ENCODE data around the gene CENPP. TPM values are rescaled to one million over a fixed set of nuclear protein-coding genes. Genes with fewer than 3 reads are reported as not detected.
"Not testable (repeated sequence)": the region's sequence is repeated elsewhere in the genome, so short reads cannot be mapped to it uniquely, and the experiment has no call there.

The CENPP gene
- total RNA-seq, 2 experiments from 2014 or later, result 26.5 to 27.0 TPM

DNA sequence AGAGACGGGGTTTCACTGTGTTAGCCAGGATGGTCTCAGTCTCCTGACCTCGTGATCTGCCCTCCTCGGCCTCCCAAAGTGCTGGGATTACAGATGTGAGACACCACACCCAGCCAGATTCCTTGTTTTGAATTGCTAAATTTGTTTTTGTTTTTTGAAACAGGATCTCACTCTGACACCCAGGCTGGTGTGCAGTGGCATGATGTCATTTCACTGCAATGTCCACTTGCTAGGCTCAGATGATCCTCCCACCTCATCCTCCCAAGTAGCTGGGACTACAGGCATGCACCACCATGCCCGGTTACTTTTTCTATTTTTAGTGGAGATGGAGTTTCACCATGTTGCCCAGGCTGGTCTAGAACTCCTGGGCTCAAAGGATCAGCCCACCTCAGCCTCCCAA, 85.4 kb downstream of the CENPP start:
- not testable (repeated sequence) for H3K4me3 Mint-ChIP-seq, H3K27ac Mint-ChIP-seq, H3K9me3 Mint-ChIP-seq, DNase-seq, H3K27me3 Mint-ChIP-seq, H3K36me3 Mint-ChIP-seq
- peaks cover 11% of the 10 kb centered on the region for H3K4me1 Mint-ChIP-seq

DNA sequence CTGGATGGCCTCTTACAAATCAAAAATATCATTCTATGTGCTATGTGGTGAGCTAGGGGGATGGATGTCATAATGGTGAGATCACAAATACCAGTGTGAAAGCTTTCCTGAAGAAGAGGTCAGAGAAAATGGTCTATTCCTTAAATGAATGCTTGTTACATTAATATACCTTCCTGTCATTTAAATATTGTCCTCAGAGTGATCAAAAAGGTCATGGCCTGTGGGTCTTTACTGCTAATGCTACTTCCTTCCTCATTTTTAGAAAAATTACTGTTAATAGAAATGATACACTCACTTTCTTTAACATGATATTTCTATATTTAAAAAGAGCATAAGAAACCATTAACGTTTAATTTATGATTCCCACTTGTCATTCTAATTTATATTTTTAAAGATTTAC, 88.8 kb downstream of the CENPP start:
- peaks cover 2% of the 10 kb centered on the region for H3K36me3 Mint-ChIP-seq
- no peaks in the 10 kb centered on the region for H3K4me1 Mint-ChIP-seq
- H3K9me3 Mint-ChIP-seq, result no peaks in the 10 kb centered on the region
- no peaks in the 10 kb centered on the region for H3K27me3 Mint-ChIP-seq
- no peak overlapping the region for H3K4me3 Mint-ChIP-seq
- H3K27ac Mint-ChIP-seq, result no peak overlapping the region
- no peak for DNase-seq

DNA sequence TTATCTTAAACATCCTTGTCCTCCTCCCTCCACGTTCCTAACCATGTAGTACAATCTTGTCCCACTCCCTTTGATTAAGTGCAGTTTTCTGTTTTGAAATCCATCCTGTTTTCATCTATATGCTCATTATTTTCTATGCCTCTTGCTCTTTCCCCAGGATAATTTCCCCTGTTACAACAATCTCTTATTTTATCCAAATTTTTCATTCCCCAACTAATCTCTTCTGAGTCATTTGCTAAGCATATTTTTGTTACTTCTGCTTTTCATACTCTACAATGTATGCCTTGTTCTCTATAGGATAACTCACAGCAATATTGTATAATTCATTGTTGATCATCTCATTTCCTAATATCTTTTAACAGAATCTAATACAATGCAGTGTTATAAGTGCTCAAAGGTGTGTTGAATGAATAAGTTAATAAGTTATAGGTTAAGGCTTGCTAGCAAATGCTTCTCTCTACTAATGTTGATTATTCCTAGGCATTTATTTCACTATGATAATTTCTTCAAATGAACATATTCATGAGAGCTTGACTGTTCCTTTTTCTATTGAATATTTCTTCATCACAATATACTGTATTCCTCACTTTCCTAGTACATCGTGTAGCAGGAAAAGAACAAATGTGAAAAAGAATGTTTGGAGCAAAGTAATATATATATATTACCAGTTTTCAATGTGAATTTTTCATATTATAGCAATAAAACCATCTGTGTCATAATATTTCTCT, 97.0 kb downstream of the CENPP start:
- no peak for DNase-seq
- Mint-ChIP-seq H3K27me3 (no peaks in the 10 kb centered on the region), H3K36me3 (peaks cover 11% of the 10 kb centered on the region), H3K4me3 (no peak overlapping the region), H3K4me1 (no peaks in the 10 kb centered on the region), H3K27ac (no peak overlapping the region), H3K9me3 (no peaks in the 10 kb centered on the region)

DNA sequence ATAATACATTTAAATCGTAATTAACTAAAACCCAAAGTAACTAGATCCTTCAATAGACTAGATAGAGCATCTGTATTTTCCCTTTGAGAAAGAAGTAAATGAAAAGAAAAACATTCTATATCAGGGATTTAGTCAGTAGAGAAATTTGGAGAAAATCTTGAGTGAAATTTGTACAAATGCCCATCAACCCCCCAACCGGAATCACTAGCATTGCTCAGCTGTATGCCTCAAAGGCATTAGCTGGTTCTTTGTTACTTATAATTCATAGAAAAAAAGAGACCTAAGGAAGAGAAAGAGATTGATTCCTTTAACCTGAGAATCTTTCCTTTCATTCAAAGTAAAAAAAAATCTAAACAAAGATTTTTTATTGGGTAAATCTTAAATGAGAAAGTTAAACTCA, 97.9 kb downstream of the CENPP start:
- Mint-ChIP-seq H3K27ac (no peak overlapping the region), H3K27me3 (no peaks in the 10 kb centered on the region), H3K36me3 (peaks cover 11% of the 10 kb centered on the region), H3K9me3 (no peaks in the 10 kb centered on the region), H3K4me1 (no peaks in the 10 kb centered on the region), H3K4me3 (no peak overlapping the region)
- no peak for DNase-seq

DNA sequence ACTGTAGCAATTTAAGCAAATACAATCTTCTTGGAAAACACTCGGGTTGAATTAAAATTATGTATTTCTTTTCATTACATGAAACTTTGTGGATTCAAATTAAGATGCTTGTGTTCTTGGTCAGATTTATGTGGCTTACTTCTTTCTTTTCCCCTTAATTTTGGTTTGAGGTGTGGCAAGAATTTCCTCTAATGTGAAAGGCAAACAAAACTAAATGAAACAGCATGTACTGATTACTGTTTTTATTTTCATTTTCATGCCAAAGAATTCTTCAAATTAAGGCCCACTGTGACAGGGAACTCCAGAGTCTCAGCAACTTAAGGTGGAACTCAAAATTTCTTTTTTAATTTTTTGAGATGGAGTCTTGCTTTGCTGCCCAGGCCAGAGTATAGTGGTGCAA, 98.6 kb downstream of the CENPP start, which contains the start of gene OMD:
TSS of gene OMD (minus strand) at position 132 of the 400 bp plus-strand sequence. CDS start 6,913 bp downstream, outside the sequence.
- H3K27ac Mint-ChIP-seq, result no peak within 1 kb of the TSS
- no peaks in the 10 kb centered on the region for H3K9me3 Mint-ChIP-seq
- H3K4me3 Mint-ChIP-seq, result no peak within 1 kb of the TSS
- H3K4me1 Mint-ChIP-seq, result no peaks in the 10 kb centered on the region
- peaks cover 11% of the 10 kb centered on the region for H3K36me3 Mint-ChIP-seq
- no peak for DNase-seq
- H3K27me3 Mint-ChIP-seq, result no peaks in the 10 kb centered on the region

DNA sequence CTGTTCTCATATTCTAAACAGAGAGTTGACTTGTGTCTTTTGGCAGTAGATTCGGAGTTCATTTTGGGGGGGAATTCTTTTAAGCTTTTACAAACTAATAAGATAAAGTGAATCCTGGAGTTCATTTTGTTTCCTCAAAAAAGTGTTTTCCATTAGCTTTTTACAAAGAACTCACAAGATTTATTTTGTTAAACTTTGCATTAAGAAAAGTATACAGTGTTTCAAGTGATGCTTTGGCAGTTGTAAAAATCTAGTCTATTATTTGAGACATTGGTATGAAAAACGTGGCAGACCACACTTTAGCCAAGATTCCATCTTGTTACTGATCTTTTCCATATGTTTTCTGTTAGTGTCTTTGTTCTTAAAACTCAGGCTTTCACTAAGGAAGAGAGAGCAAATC, 99.7 kb downstream of the CENPP start:
- no peak for DNase-seq
- no peaks in the 10 kb centered on the region for H3K4me1 Mint-ChIP-seq
- H3K27me3 Mint-ChIP-seq, result no peaks in the 10 kb centered on the region
- H3K27ac Mint-ChIP-seq, result no peak overlapping the region
- H3K36me3 Mint-ChIP-seq, result peaks cover 10% of the 10 kb centered on the region
- no peak overlapping the region for H3K4me3 Mint-ChIP-seq
- H3K9me3 Mint-ChIP-seq, result no peaks in the 10 kb centered on the region

DNA sequence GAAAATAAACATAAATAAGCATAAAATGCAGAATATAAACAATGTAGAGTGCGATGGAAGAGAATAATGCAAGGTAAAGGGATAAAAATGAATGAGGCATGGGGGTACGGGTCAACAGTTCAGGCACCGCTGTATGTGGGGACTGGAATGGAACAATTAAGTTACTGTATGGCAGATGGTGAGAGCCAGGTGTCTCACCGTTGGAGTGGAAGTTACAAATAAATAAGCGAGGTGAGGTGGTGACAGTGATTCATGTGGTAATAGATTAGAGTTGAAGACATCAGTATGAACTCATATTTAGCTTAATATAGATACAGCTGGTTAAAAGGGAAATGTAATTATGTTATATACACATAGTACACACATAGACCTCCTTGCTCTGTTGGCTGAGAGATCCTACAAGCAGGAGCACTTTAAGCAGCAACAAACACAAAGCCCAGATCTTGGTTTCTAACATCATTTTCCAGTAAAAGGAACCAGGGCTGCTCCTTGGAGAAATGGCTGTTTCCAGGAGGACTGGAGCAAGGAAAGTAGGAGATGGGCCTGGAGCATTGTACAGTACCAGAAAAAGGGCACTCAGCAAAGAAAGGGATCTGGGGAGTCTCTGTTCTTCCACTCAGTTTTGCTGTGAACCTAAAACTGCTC, 100.9 kb downstream of the CENPP start:
- Mint-ChIP-seq H3K4me3 (no peak overlapping the region), H3K27me3 (no peaks in the 10 kb centered on the region), H3K36me3 (peaks cover 10% of the 10 kb centered on the region), H3K9me3 (no peaks in the 10 kb centered on the region), H3K4me1 (no peaks in the 10 kb centered on the region), H3K27ac (no peak overlapping the region)
- no peak for DNase-seq

DNA sequence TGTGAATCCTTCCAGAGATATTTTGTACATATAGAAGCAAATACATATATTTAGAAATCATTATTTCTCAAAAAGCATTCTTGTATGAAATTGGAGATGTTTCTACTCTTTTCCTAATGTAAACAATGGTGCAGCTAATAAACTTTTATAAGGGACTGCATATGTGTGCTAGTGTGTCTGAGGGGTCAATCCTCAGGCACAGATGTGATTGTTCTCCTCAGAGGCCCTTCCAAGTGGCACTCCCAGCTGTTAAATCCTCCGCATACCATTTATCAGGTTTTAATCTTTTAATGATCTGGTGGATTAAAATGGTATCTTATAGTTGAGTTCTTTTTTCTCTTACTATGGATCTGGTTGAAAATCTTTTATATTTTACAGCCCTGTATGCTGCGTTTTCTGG, 104.1 kb downstream of the CENPP start:
- Mint-ChIP-seq H3K27me3 (no peaks in the 10 kb centered on the region), H3K36me3 (peaks cover 7% of the 10 kb centered on the region), H3K4me1 (no peaks in the 10 kb centered on the region), H3K9me3 (no peaks in the 10 kb centered on the region), H3K4me3 (no peak overlapping the region), H3K27ac (no peak overlapping the region)
- DNase-seq, result no peak

DNA sequence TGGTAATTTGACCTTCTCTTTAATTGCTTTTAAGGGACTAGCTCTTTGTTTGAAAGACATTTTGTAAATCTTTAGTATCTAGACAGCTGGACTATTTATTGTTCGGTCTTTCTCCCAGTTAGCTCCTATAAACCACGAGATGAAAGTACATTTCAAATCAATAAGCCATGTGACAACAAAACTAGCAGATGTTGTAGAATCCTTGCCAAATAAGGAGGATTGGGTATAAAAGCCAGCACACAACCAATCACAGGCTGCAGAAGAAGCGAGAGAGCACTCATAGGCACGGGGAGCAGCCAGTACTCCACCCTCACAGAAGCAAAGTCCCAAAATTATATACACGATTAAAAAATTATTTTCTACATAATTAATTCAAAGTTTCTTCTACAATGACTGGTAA, 106.6 kb downstream of the CENPP start:
- Mint-ChIP-seq H3K27ac (no peak overlapping the region), H3K27me3 (no peaks in the 10 kb centered on the region), H3K9me3 (no peaks in the 10 kb centered on the region), H3K36me3 (peaks cover 5% of the 10 kb centered on the region), H3K4me3 (no peak overlapping the region), H3K4me1 (no peaks in the 10 kb centered on the region)
- no peak for DNase-seq

DNA sequence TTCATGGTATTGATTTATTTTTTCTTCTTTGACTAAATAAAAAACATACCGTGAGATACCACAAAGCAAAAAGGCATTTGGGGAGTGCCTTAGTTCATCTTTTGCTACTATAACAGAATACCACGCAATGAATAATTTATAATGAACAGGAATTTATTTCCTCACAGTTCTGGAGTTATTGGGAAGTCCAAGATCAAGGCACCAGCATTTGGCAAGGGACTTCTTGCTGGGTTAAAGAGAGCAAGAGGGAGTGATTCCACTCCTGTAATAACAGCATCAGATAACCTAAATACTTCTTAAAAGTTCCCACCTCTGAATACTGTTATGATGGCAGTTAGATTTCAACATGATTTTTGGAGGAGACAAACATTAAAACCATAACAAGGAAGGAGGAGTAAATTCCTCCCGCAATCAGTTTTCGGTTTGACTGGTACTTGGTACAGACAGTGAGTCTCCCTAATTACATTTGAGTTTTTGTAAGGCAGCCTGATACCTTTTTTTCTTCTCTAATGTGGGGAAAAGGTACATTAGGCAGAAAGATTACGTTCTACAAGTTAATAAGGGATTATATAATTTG, 107.3 kb downstream of the CENPP start:
- Mint-ChIP-seq H3K9me3 (no peaks in the 10 kb centered on the region), H3K27me3 (no peaks in the 10 kb centered on the region), H3K36me3 (peaks cover 5% of the 10 kb centered on the region), H3K4me1 (no peaks in the 10 kb centered on the region), H3K27ac (no peak overlapping the region), H3K4me3 (no peak overlapping the region)
- DNase-seq, result no peak

DNA sequence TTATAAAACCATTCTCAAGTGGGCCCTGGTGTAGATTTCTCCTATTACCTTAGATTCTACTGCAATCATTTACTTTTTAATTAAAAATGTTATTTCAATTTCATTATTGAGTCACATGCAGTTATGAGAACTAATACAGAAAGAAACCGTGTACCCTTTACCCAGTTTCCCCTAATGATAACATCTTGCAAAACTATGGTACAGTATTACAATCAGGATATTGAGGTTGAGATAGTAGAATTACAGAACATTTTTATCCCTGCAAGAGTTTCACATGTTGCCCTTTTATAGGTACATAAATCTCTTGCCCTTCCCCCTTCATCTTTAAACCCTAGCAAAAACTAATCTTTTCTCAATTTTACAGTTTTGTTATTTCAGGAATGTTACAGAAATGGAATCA, 109.5 kb downstream of the CENPP start:
- Mint-ChIP-seq H3K27me3 (no peaks in the 10 kb centered on the region), H3K4me1 (peaks cover 3% of the 10 kb centered on the region), H3K4me3 (no peak overlapping the region), H3K9me3 (no peaks in the 10 kb centered on the region), H3K27ac (no peak overlapping the region), H3K36me3 (peaks cover 5% of the 10 kb centered on the region)
- DNase-seq, result no peak

DNA sequence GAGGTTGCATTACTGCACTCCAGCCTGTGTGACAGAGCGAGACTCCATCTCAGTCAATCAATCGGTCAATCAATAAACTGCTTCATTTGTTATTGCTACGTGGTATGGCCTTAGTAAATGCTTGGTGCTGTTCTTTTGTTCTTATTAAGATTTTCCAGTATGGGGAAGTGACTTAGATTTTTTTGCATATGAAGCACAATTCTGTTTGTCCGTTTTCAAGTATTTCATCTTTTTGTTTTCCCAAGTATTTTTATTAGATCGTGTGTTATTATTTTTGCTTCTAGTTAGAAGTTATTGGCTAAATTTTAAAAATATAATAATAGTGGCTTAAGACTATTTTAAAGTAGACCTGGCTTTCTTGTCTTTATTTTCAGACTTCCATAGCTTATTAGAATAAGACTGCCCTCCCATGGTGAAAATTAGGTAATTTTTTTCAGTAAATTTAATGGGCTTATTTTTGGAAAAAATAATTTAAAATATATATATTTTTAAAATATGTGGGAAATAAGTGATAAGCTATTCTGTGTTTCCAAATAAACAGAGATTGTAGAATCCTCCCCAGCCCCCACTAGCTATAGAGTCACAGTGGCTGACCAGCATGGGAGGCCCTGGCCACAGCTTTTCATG, 113.3 kb downstream of the CENPP start:
- no peak for DNase-seq
- peaks cover 10% of the 10 kb centered on the region for H3K4me1 Mint-ChIP-seq
- no peaks in the 10 kb centered on the region for H3K9me3 Mint-ChIP-seq
- H3K4me3 Mint-ChIP-seq, result no peak overlapping the region
- no peaks in the 10 kb centered on the region for H3K36me3 Mint-ChIP-seq
- no peak overlapping the region for H3K27ac Mint-ChIP-seq
- no peaks in the 10 kb centered on the region for H3K27me3 Mint-ChIP-seq

DNA sequence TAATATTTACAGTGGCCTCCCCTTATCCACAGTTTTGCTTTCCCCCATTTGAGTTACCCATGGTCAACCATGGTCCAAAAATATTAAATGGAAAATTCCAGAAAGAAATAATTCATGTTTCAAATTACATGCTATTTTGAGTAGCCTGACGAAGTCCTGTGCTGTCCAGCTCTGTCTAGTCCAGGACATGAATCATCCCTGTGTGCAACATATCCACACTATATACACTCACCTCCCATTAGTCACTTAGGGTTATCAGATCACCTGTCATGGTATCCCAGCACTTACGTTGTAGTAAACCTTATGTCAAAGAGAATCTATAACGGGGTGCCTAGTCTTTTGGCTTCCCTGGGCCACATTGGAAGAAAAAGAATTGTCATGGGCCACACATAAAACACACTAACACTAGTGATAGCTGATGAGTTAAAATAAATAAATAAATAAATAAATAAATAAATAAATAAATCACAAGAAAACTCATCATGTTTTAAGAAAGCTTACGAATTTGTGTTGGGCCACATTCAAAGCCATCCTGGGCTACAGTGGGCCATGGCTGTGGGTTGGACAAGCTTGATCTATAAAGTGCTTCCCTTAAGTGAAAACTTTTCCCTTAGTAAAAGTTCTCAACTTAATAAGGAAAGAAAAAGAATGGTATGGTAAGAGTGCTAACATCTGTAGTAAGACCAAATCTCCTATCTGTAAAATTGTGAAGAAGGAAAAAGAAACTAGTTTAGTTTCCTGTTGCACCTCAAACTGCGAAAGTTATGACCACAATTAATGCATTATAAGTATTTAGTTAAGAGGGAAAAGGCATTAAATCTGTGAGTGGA, 114.4 kb downstream of the CENPP start:
- Mint-ChIP-seq H3K27me3 (no peaks in the 10 kb centered on the region), H3K9me3 (no peaks in the 10 kb centered on the region), H3K4me3 (no peak overlapping the region), H3K4me1 (peaks cover 10% of the 10 kb centered on the region), H3K27ac (no peak overlapping the region), H3K36me3 (no peaks in the 10 kb centered on the region)
- no peak for DNase-seq

DNA sequence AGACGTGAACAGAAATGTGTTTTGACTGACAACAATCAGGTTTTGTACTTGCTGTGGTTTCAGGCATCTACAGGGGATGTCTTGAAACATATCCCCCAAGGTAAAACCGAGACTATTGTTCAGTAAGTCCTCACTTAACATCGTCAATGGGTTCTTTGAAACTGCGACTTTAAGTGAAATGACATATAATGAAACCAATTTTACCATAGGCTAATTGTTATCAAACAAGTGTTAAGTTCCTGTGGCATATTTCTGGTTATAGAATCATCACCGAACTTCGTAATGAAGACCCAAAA, 114.9 kb downstream of the CENPP start:
- Mint-ChIP-seq H3K4me3 (no peak overlapping the region), H3K27ac (no peak overlapping the region), H3K4me1 (peaks cover 10% of the 10 kb centered on the region)

DNA sequence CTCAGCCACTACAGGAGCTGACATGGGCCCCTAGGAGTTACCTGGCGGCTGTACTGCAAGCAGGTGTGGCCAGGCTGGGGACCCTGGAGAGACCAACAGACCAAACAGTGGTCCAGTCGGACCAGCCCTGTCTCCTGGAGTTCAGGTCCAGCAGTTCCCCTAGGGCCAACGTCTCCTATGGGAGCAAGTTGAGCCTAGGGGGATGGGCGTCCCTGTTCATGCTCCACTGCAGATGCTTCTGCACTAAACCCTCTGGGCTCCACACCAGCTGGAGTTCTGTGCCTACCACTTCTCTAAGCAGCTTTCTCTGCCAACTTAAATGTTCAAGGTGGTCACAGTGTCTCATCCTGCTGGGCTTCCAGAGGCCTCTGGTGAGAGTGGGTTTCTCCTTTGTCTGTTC, 119.1 kb downstream of the CENPP start:
- Mint-ChIP-seq H3K27me3 (no peaks in the 10 kb centered on the region), H3K9me3 (peaks cover 2% of the 10 kb centered on the region), H3K27ac (no peak overlapping the region), H3K36me3 (peaks cover 2% of the 10 kb centered on the region), H3K4me1 (peaks cover 10% of the 10 kb centered on the region), H3K4me3 (no peak overlapping the region)
- no peak for DNase-seq

More for the DNA sequence above, 114.9 kb downstream of the CENPP start:
- DNase-seq, result no peak
- Mint-ChIP-seq H3K27me3 (no peaks in the 10 kb centered on the region), H3K9me3 (no peaks in the 10 kb centered on the region), H3K36me3 (no peaks in the 10 kb centered on the region)
